GM18868 (cell line): Measurements from ENCODE around the gene TIMM22.
"Not testable (repeated sequence)": the region's sequence is repeated elsewhere in the genome, so short reads cannot be mapped to it uniquely, and the experiment has no call there.

ENCODE experiments used
- ATAC-seq: cut with Tn5 transposase; IDR thresholded peaks from one replicate; pipeline ENCODE4 v1.9.1; 2021; ENCODE audit warnings: mild to moderate bottlenecking, moderate library complexity; ENCODE audit not compliant: unreplicated experiment

The TIMM22 gene

GRCh38 chr17:1037238-1037879 is 40.4 kb downstream of the TIMM22 start:
- no peak for ATAC-seq

GRCh38 chr17:1038459-1039122 is 41.7 kb downstream of the TIMM22 start:
- no peak for ATAC-seq

GRCh38 chr17:1039123-1039507 is 42.2 kb downstream of the TIMM22 start:
- ATAC-seq: no peak

GRCh38 chr17:1039511-1040215 is 42.7 kb downstream of the TIMM22 start:
- ATAC-seq: no peak

- no peak for ATAC-seq
Measured at GRCh38 chr17:1040216-1040600, 43.3 kb downstream of the TIMM22 start.

GRCh38 chr17:1041746-1042145 is 44.8 kb downstream of the TIMM22 start:
- ATAC-seq: no peak

GRCh38 chr17:1042486-1042885 is 45.6 kb downstream of the TIMM22 start:
- no peak for ATAC-seq

- no peak for ATAC-seq
Measured at GRCh38 chr17:1043601-1044251, 46.8 kb downstream of the TIMM22 start.

GRCh38 chr17:1044387-1045009 is 47.6 kb downstream of the TIMM22 start:
- ATAC-seq: not testable (repeated sequence)

GRCh38 chr17:1045456-1045855 is 48.5 kb downstream of the TIMM22 start:
- ATAC-seq: no peak

- no peak for ATAC-seq
Measured at GRCh38 chr17:1047177-1047878, 50.4 kb downstream of the TIMM22 start.

- no peak for ATAC-seq
Measured at GRCh38 chr17:1047879-1048470, 51.0 kb downstream of the TIMM22 start.

GRCh38 chr17:1048516-1049115 is 51.7 kb downstream of the TIMM22 start:
- not testable (repeated sequence) for ATAC-seq

- no peak for ATAC-seq
Measured at GRCh38 chr17:1049446-1050225, 52.7 kb downstream of the TIMM22 start.

GRCh38 chr17:1050246-1050995 is 53.5 kb downstream of the TIMM22 start:
- ATAC-seq: no peak

GRCh38 chr17:1050996-1051925 is 54.3 kb downstream of the TIMM22 start:
- ATAC-seq: no peak
